ENCODE measurements around the gene CPVL. TPM values are rescaled to one million over a fixed set of nuclear protein-coding genes. Genes with fewer than 3 reads are reported as not detected.

CPVL gene
- polyA plus RNA-seq, 3 donors = 51.7 to 73.9 (median 57.5) TPM

- peak; percentile 58 for DNase-seq
These were observed 133.1 kb downstream of the CPVL start for GRCh38 chr7:29013082-29013695.

- no peak for DNase-seq
These were observed 136.4 kb downstream of the CPVL start for GRCh38 chr7:29009947-29010346.

GRCh38 chr7:29008590-29008989, 137.7 kb downstream of the CPVL start:
- no peak for DNase-seq

- DNase-seq = no peak
These were observed 139.2 kb downstream of the CPVL start for GRCh38 chr7:29007127-29007526.

- DNase-seq = no peak
These were observed 140.5 kb downstream of the CPVL start for GRCh38 chr7:29005829-29006228.

- no peak for DNase-seq
These were observed 140.9 kb downstream of the CPVL start for GRCh38 chr7:29005406-29005805.

- DNase-seq = no peak
These were observed 142.6 kb downstream of the CPVL start for GRCh38 chr7:29003703-29004102.

- DNase-seq = no peak
These were observed 145.6 kb downstream of the CPVL start for GRCh38 chr7:29000717-29001076.

- DNase-seq = no peak
These were observed 146.2 kb downstream of the CPVL start for GRCh38 chr7:28999895-29000716.

GRCh38 chr7:28999427-28999826, 146.9 kb downstream of the CPVL start:
- no peak for DNase-seq

GRCh38 chr7:28998105-28998504, 148.2 kb downstream of the CPVL start:
- peak; percentile 73 for DNase-seq

- DNase-seq = no peak
These were observed 149.5 kb downstream of the CPVL start for GRCh38 chr7:28996836-28997235.

- no peak for DNase-seq
These were observed 153.0 kb downstream of the CPVL start for GRCh38 chr7:28993371-28993770.

- no peak for DNase-seq
These were observed 153.5 kb downstream of the CPVL start for GRCh38 chr7:28992798-28993197.

- DNase-seq = no peak
These were observed 156.0 kb downstream of the CPVL start for GRCh38 chr7:28990200-28990960.

- DNase-seq = no peak
These were observed 156.9 kb downstream of the CPVL start for GRCh38 chr7:28989211-28989980.

GRCh38 chr7:28988810-28989209, 157.5 kb downstream of the CPVL start:
- no peak for DNase-seq

- DNase-seq = no peak
These were observed 158.2 kb downstream of the CPVL start for GRCh38 chr7:28988091-28988490.

- DNase-seq = no peak
These were observed 159.6 kb downstream of the CPVL start for GRCh38 chr7:28986765-28987110.

GRCh38 chr7:28986028-28986764, 160.1 kb downstream of the CPVL start:
- no peak for DNase-seq

GRCh38 chr7:28984631-28985030, 161.7 kb downstream of the CPVL start:
- no peak for DNase-seq
